Vagina (tissue), 2 donors: ENCODE measurements around the gene TCF20. TPM values are rescaled to one million over a fixed set of nuclear protein-coding genes. Genes with fewer than 3 reads are reported as not detected.

Experiments used
- DNase-seq, 2 donors: peaks; one replicate each; pipeline ENCODE4 v3.0.0-alpha.2; 2017; ENCODE audit errors: extremely low spot score in 2 of 2
- H3K27ac ChIP-seq: fragments of 200-600 bp; sonication (generic); one replicate; pipeline ENCODE4 v1.5.1; 2019
- H3K27me3 ChIP-seq: fragments of 200-600 bp; sonication (generic); one replicate; pipeline ENCODE4 v1.5.1; 2019
- H3K36me3 ChIP-seq, 2 donors: fragments of 200-600 bp; sonication (generic); one replicate each; pipeline ENCODE4 v1.5.1; 2017 to 2019
- H3K4me1 ChIP-seq: fragments of 200-600 bp; sonication (generic); one replicate; pipeline ENCODE4 v1.5.1; 2019
- H3K4me3 ChIP-seq, 2 donors: fragments of 200-600 bp; sonication (generic); 1 replicate in 1 of 2; 2 replicates in 1 of 2; pipeline ENCODE4 v1.5.1; 2016 to 2019
- H3K9me3 ChIP-seq: fragments of 200-600 bp; sonication (generic); one replicate; pipeline ENCODE4 v1.5.1; 2019
- POLR2A ChIP-seq, 2 donors: fragments of 450-650 bp; IDR thresholded peaks; one replicate each; pipeline ENCODE4 v1.6.1; 2017; ENCODE audit warnings: antibody characterized with exemption in 2 of 2, mild to moderate bottlenecking in 2 of 2, moderate library complexity in 2 of 2
- POLR2AphosphoS5 ChIP-seq, 2 donors: sonication (generic); formaldehyde crosslinking; IDR thresholded peaks; one replicate each; pipeline ENCODE4 v1.9.0; 2017; ENCODE audit warnings: antibody characterized with exemption in 2 of 2, mild to moderate bottlenecking in 2 of 2, low read depth in 1 of 2; ENCODE audit not compliant: insufficient read depth in 1 of 2
- intact Hi-C: fragments of 100-400 bp; cut with DNase I; formaldehyde crosslinking; loops from one replicate; pipeline ENCODE4 v1.15.1; 2023
- total RNA-seq: library from RNA; depleted of rRNA; stranded (reverse); fragments of >200 nt; gene quantifications from one replicate; pipeline ENCODE4 v1.2.3, GENCODE V29; 2016
- TF ChIP-seq, protein P1 (sequence below), 3 experiments: fragments of 450-650 bp in 2 of 3; fragments of 200-600 bp in 1 of 3; sonication (generic) in 1 of 3; IDR thresholded peaks; one replicate each; pipeline ENCODE4 v1.5.1; 2017 to 2019; ENCODE audit warnings: antibody characterized with exemption in 3 of 3, mild to moderate bottlenecking in 2 of 3, moderate library complexity in 2 of 3

Gene TCF20
- 30.4 TPM for total RNA-seq

DNA sequence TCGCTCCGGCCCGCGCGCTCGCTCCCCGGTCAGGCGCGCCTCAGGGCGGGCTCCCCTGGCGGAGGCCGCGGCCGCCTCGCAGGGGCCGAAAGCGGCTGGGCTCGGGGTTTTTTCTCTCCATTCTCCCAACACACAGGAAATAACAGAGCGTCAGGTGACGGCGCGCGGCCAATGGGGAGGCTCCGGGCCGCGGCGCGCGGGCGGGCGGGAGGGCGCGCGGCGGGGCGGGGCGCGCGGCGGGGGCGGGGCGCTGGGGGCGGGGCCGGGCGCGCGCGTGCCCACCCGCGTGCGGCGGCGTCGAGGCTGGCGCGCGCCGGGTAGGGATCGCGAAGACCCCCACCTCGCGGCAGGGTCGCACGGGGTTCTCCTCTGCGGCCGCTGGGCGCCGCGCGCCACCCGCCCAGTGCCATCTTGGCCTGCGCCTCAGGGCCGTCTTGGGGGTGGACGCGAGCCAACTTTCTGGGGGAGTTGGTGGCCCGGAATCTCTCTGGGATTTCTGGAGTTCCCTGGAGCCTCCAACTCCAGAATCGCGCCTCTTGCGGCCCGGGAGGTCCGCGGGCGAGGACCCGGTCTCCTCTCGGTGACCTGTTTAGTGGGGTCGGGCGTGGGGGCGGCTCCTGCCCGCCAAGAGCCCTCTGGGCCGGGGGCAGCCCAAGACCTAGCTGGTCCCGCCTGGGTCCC, at the start of gene TCF20:
Gene TCF20, minus strand, starts transcription at position 144 of the 681 bp plus-strand sequence. CDS start 55,348 bp downstream, outside the sequence.
- TF ChIP-seq POLR2A (IDR thresholded peaks at IDR 0.05): no peak
- TF ChIP-seq, protein P1, sequence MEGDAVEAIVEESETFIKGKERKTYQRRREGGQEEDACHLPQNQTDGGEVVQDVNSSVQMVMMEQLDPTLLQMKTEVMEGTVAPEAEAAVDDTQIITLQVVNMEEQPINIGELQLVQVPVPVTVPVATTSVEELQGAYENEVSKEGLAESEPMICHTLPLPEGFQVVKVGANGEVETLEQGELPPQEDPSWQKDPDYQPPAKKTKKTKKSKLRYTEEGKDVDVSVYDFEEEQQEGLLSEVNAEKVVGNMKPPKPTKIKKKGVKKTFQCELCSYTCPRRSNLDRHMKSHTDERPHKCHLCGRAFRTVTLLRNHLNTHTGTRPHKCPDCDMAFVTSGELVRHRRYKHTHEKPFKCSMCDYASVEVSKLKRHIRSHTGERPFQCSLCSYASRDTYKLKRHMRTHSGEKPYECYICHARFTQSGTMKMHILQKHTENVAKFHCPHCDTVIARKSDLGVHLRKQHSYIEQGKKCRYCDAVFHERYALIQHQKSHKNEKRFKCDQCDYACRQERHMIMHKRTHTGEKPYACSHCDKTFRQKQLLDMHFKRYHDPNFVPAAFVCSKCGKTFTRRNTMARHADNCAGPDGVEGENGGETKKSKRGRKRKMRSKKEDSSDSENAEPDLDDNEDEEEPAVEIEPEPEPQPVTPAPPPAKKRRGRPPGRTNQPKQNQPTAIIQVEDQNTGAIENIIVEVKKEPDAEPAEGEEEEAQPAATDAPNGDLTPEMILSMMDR (IDR thresholded peaks at IDR 0.05): no peak
- TF ChIP-seq POLR2AphosphoS5 (IDR thresholded peaks at IDR 0.05; ENCODE audit: insufficient read depth in 1 of 2, low read depth in 1 of 2): no peak
- peaks cover 48% of the 10 kb centered on the region for H3K4me1 ChIP-seq
- peak within 1 kb of the TSS; percentile 95 for H3K27ac ChIP-seq
- no peaks in the 10 kb centered on the region for H3K27me3 ChIP-seq
- no peaks in the 10 kb centered on the region for H3K9me3 ChIP-seq
- no peaks in the 10 kb centered on the region for H3K36me3 ChIP-seq
- no peak for DNase-seq
- intact Hi-C loops: loop anchor here (10.0 kb wide), 2 partner anchors 94 to 164 kb away; partner anchors contain the start of gene NFAM1
- H3K4me3 ChIP-seq: peak within 1 kb of the TSS; percentile 95 to 100

DNA sequence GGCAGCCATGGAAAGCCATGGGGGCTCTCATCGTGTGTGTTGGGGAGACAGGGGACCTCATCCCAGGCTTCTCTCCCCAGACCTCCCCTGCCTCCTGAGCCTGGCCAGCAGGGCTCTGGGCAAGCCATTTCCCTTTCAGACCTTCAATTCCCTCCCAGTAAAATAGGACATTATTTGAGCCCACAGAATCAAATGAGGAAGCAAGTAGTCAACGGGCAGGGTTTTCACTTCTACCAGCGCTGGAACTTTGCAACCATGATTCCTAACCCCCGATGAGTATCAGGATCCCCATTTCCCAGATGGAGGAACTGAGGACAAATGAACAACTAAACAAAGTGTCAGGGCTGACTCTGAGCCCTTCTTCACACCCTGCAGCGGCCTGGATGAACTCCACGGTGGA, 48.9 kb upstream of the TCF20 start:
- H3K4me3 ChIP-seq: no peak overlapping the region
- TF ChIP-seq POLR2AphosphoS5 (IDR thresholded peaks at IDR 0.05; ENCODE audit: insufficient read depth in 1 of 2, low read depth in 1 of 2) (no peak), POLR2A (IDR thresholded peaks at IDR 0.05) (no peak)
- TF ChIP-seq, protein P1 (IDR thresholded peaks at IDR 0.05): no peak
- H3K36me3 ChIP-seq: no peaks in the 10 kb centered on the region
- H3K27ac ChIP-seq: no peak overlapping the region
- H3K27me3 ChIP-seq: no peaks in the 10 kb centered on the region
- H3K9me3 ChIP-seq: no peaks in the 10 kb centered on the region
- intact Hi-C loops: no loop called here
- DNase-seq: no peak
- H3K4me1 ChIP-seq: peaks cover 22% of the 10 kb centered on the region

DNA sequence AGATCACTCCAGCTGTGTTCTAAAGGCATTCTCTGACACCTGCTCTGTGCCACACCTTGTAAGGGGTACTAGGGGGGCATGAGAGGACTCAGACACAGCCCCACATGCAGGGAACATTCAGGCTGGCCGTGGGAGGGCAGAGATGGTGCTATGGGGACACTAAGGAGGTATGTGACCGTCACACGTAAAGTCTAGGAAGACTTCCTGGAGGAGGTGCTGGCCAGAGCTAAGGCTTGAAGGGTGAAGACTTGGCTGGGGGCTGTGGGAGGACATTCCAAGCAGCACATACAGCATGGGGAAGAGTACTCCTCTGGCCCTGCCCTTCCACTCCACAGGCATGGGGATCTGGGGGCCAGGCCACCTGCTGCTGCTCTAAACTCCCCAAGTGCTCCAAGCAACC, 48.5 kb upstream of the TCF20 start:
- no peaks in the 10 kb centered on the region for H3K27me3 ChIP-seq
- intact Hi-C loops: no loop called here
- H3K27ac ChIP-seq: no peak overlapping the region
- DNase-seq: no peak
- TF ChIP-seq POLR2AphosphoS5 (IDR thresholded peaks at IDR 0.05; ENCODE audit: insufficient read depth in 1 of 2, low read depth in 1 of 2): no peak
- TF ChIP-seq POLR2A (IDR thresholded peaks at IDR 0.05): no peak
- TF ChIP-seq, protein P1 (IDR thresholded peaks at IDR 0.05): no peak
- H3K36me3 ChIP-seq: no peaks in the 10 kb centered on the region
- H3K9me3 ChIP-seq: no peaks in the 10 kb centered on the region
- H3K4me1 ChIP-seq: peaks cover 27% of the 10 kb centered on the region
- no peak overlapping the region for H3K4me3 ChIP-seq

DNA sequence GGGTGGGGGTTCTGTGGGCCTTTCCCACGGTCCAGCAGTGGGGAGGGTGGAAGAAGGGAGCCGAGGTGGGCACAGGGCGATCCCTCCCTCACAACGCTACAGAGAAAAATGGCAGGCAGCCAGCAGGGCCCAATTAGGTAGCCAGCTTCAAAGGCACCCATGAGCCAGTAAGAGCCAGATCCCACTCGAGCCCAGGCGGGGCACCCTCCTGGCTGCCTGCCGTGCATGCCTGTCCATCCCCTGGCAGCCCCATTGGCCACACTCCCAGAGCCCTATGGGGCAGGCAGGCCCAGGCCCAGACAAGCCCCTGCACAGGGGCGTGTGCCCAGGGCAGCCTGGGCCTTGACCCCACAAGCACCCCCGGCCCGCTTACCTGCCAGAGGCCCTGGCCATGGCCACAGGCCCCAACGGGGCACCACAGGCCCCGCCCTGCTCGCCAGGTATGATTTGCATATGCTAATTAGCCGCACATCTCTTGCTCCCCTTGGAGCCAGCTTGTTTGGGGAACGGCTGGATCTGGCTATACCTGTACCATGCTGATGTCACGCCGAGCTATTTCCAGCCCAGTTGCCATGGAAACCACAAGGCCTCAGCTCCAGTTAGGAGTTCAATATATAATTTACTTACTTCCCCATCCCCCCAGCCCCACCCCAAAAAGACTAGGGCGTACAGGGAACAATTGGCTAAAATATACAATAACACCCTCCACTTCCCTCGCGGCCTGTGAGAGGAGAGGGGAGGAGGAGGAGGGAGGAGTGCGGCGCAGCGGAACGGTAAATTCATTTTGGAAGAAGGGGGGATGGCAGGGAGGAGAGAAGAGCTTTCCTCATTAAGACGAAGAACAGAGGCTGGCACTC, 47.5 kb upstream of the TCF20 start:
- no peak overlapping the region for H3K4me3 ChIP-seq

More for the DNA sequence above, 47.5 kb upstream of the TCF20 start:
- Histone ChIP-seq H3K9me3 (no peaks in the 10 kb centered on the region), H3K27me3 (no peaks in the 10 kb centered on the region), H3K27ac (no peak overlapping the region), H3K4me1 (peaks cover 31% of the 10 kb centered on the region), H3K36me3 (no peaks in the 10 kb centered on the region)
- intact Hi-C loops: no loop called here
- TF ChIP-seq, protein P1 (IDR thresholded peaks at IDR 0.05): no peak
- TF ChIP-seq POLR2AphosphoS5 (IDR thresholded peaks at IDR 0.05; ENCODE audit: insufficient read depth in 1 of 2, low read depth in 1 of 2): no peak
- TF ChIP-seq POLR2A (IDR thresholded peaks at IDR 0.05): no peak
- no peak for DNase-seq
